ENCODE data around the gene CCDC91. TPM values are rescaled to one million over a fixed set of nuclear protein-coding genes. Genes with fewer than 3 reads are reported as not detected.
A peak's percentile ranks its signal among the peaks of the same experiment; 100 is the strongest.

CCDC91 gene
- total and polyA plus RNA-seq, 2 of the 4 experiments (the other 2 are of a cell fraction) = 8.6 to 14.7 TPM

DNA sequence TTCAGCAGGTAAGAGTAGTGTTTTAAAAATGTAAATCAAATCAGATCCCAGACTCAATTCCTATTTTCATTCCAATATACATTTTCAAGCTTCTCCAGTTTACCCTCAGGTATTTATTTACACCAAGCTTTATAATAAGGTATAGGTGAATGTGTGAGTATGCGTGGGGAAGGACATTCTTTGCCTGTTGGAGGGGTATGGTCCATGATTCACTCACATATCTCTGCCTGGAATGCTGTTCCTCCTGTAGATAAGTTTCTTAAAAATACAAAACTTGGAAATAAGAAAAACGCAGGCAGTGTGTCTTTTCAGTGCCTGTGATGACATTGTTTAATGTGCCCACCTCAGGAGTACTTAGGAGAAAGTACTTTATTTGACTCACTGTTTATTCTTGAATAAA lies 118.6 kb downstream of the CCDC91 start:
- Histone ChIP-seq H3K9me1 (ENCODE audit: insufficient read depth, low read length) (peaks cover 2% of the 10 kb centered on the region; the same call in 1 of the 2 replicates), H3K27me3 (ENCODE audit: control insufficient read depth, insufficient read depth, low read length) (no peaks in the 10 kb centered on the region), H2BK120ac (ENCODE audit: low read depth, low read length) (no peak overlapping the region), H3K23ac (ENCODE audit: low read depth, low read length) (no peak overlapping the region), H3K9ac (ENCODE audit: low read depth, low read length) (no peak overlapping the region), H4K5ac (ENCODE audit: low read depth, low read length) (no peak overlapping the region), H3K4me2 (ENCODE audit: low read depth, low read length) (no peak overlapping the region), H3K9me3 (ENCODE audit: control insufficient read depth, insufficient read depth, low read length) (no peaks in the 10 kb centered on the region), H4K8ac (ENCODE audit: low read depth in 2 of 2, low read length in 2 of 2) (no peak overlapping the region), H4K20me1 (ENCODE audit: insufficient read depth, low read length) (no peaks in the 10 kb centered on the region), H3K4me1 (ENCODE audit: control insufficient read depth, insufficient read depth, low read length) (peaks cover 2% of the 10 kb centered on the region; the same call in 1 of the 2 replicates), H3K36me3 (ENCODE audit: control insufficient read depth, insufficient read depth, low read length) (no peaks in the 10 kb centered on the region), H3K4me3 (ENCODE audit: insufficient read depth, low read depth, low read length) (no peak overlapping the region), H2BK20ac (ENCODE audit: low read depth, low read length) (no peak overlapping the region), H3K56ac (ENCODE audit: extremely low read depth, insufficient read depth, low read length) (no peak overlapping the region), H3K14ac (replicated peaks; ENCODE audit: low read depth, low read length) (no peak overlapping the region), H2AK9ac (replicated peaks; ENCODE audit: low read depth, low read length, poor library complexity) (no peak overlapping the region), H3K79me1 (ENCODE audit: low read depth in 1 of 2, low read length in 2 of 2) (peaks cover 5% of the 10 kb centered on the region in 2 experiments; a peak in 1 of 4 replicates), H3K18ac (ENCODE audit: low read depth, low read length) (no peak overlapping the region), H3K27ac (ENCODE audit: insufficient read depth, low read length) (no peak overlapping the region), H3K4ac (ENCODE audit: low read depth, low read length) (no peak overlapping the region), H2BK5ac (ENCODE audit: low read depth, low read length, poor library complexity, severe bottlenecking) (no peak overlapping the region), H2BK15ac (ENCODE audit: low read depth, low read length) (no peak overlapping the region), H2AK5ac (ENCODE audit: low read depth, low read length) (no peak overlapping the region), H2AFZ (replicated peaks; ENCODE audit: low read length, poor library complexity) (no peak overlapping the region), H4K91ac (ENCODE audit: insufficient read depth, low read depth, low read length) (no peak overlapping the region)
- BruUV-seq (replicated peaks) = no TSS peak
- in situ Hi-C loops (cut with MboI; ENCODE audit: low sequenced_read_pairs) = no loop called here
- no peak for ATAC-seq (ENCODE audit: low read depth)
- DNase-seq = peak; percentile 7
- ChIA-PET POLR2A (ENCODE audit: unreplicated experiment) (no interaction called here), CTCF (no interaction called here)
- dilution Hi-C loops (cut with HindIII; ENCODE audit: low sequenced_read_pairs, unreplicated experiment) = no loop called here
- WGBS, 2 experiments (ENCODE audit: extremely low coverage in 2 of 2, insufficient read length in 1 of 2) = no CpG with 5 or more reads among the region's 2 CpGs
- TF ChIP-seq, protein P1, sequence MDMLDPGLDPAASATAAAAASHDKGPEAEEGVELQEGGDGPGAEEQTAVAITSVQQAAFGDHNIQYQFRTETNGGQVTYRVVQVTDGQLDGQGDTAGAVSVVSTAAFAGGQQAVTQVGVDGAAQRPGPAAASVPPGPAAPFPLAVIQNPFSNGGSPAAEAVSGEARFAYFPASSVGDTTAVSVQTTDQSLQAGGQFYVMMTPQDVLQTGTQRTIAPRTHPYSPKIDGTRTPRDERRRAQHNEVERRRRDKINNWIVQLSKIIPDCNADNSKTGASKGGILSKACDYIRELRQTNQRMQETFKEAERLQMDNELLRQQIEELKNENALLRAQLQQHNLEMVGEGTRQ (IDR thresholded peaks at IDR 0.05; ENCODE audit: low read depth, low read length) = no peak
- intact Hi-C loops (cut with micrococcal nuclease) = no loop called here

All from IMR-90 (cell line).